HepG2 (cell line): Measurements from ENCODE around the gene IMMT. TPM values are rescaled to one million over a fixed set of nuclear protein-coding genes. Genes with fewer than 3 reads are reported as not detected.

Experiments
- ADNP ChIP-seq: sonication (generic); formaldehyde crosslinking; IDR thresholded peaks from 2 replicates; pipeline ENCODE4 v1.4.0; 2020; ENCODE audit warnings: missing genetic modification reagents
- BHLHE40 ChIP-seq: IDR thresholded peaks from 2 replicates; pipeline ENCODE4 v1.6.1; 2011; ENCODE audit warnings: low read length, improper control_type of control experiment
- FOXA3 ChIP-seq: IDR thresholded peaks from 2 replicates; pipeline ENCODE4 v1.6.1; 2016; ENCODE audit warnings: missing genetic modification reagents, missing compliant biosample characterization
- GABPB1 ChIP-seq: IDR thresholded peaks from 2 replicates; pipeline ENCODE4 v1.6.1; 2016; ENCODE audit warnings: mild to moderate bottlenecking, missing genetic modification reagents, moderate library complexity, missing compliant biosample characterization
- GFI1 ChIP-seq: sonication (generic); formaldehyde crosslinking; IDR thresholded peaks from 2 replicates; pipeline ENCODE4 v1.5.0; 2020; ENCODE audit warnings: missing genetic modification reagents, mild to moderate bottlenecking, borderline replicate concordance
- GLI4 ChIP-seq: sonication (generic); formaldehyde crosslinking; IDR thresholded peaks from 2 replicates; pipeline ENCODE4 v1.5.1; 2020; ENCODE audit warnings: missing genetic modification reagents, mild to moderate bottlenecking, moderate library complexity, borderline replicate concordance
- HNF4A ChIP-seq: sonication (generic); formaldehyde crosslinking; IDR thresholded peaks from 2 replicates; pipeline ENCODE4 v1.4.0; 2020; ENCODE audit warnings: missing genetic modification reagents
- HOXD1 ChIP-seq: sonication (generic); formaldehyde crosslinking; IDR thresholded peaks from 2 replicates; pipeline ENCODE4 v1.5.0; 2020; ENCODE audit warnings: missing genetic modification reagents
- KLF11 ChIP-seq: IDR thresholded peaks from 2 replicates; pipeline ENCODE4 v1.6.1; 2016; ENCODE audit warnings: missing compliant biosample characterization
- NFYB ChIP-seq: sonication (generic); formaldehyde crosslinking; IDR thresholded peaks from 2 replicates; pipeline ENCODE4 v1.4.0; 2020; ENCODE audit warnings: missing genetic modification reagents
- ONECUT2 ChIP-seq: sonication (generic); formaldehyde crosslinking; IDR thresholded peaks from 2 replicates; pipeline ENCODE4 v1.4.0; 2020; ENCODE audit warnings: missing genetic modification reagents
- RBAK ChIP-seq: sonication (generic); formaldehyde crosslinking; IDR thresholded peaks from 2 replicates; pipeline ENCODE4 v1.5.1; 2020; ENCODE audit warnings: mild to moderate bottlenecking, missing genetic modification reagents
- STAT5B ChIP-seq: sonication (generic); formaldehyde crosslinking; IDR thresholded peaks from 2 replicates; pipeline ENCODE4 v1.4.0; 2020; ENCODE audit warnings: missing genetic modification reagents
- TMF1 ChIP-seq: sonication (generic); formaldehyde crosslinking; IDR thresholded peaks from 2 replicates; pipeline ENCODE4 v1.8.1; 2022; ENCODE audit warnings: low read depth, missing genetic modification reagents
- ZFP36 ChIP-seq: fragments of 150-350 bp; IDR thresholded peaks from 2 replicates; pipeline ENCODE4 v1.6.1; 2018; ENCODE audit warnings: borderline replicate concordance, low read length, low read depth; ENCODE audit not compliant: partially characterized antibody
- ZMAT3 ChIP-seq: sonication (generic); formaldehyde crosslinking; conservative IDR thresholded peaks from 2 replicates; pipeline ENCODE4 v1.7.0; 2021; ENCODE audit warnings: missing genetic modification reagents
- ZNF329 ChIP-seq: sonication (generic); formaldehyde crosslinking; IDR thresholded peaks from 2 replicates; pipeline ENCODE4 v1.9.0; 2021; ENCODE audit warnings: low read depth, mild to moderate bottlenecking, missing genetic modification reagents
- ZNF644 ChIP-seq: IDR thresholded peaks from 2 replicates; pipeline ENCODE4 v1.6.1; 2016; ENCODE audit warnings: low read depth
- ZSCAN9 ChIP-seq: IDR thresholded peaks from 2 replicates; pipeline ENCODE4 v1.6.1; 2016; ENCODE audit warnings: borderline replicate concordance
- polyA plus RNA-seq, 8 experiments: library from polyadenylated mRNA; depleted of rRNA in 3 of 8; stranded (reverse) in 7 of 8; unstranded in 1 of 8; fragments of >200 nt; fragmentation: Illumina TruSeq in 4 of 8; extraction: Trizol in 4 of 8; gene quantifications; 2 replicates each; pipeline versions ENCODE4 v1.2.1 to v1.2.3, GENCODE V29; 2011 to 2016; ENCODE audit warnings: low read depth in 4 of 8, missing spikeins in 1 of 8, mixed read lengths in 1 of 8; ENCODE audit not compliant: insufficient read depth in 1 of 8
- total RNA-seq, 5 experiments: library from RNA; depleted of rRNA; stranded (reverse); fragments of >200 nt; fragmentation: Illumina TruSeq; extraction: Trizol; gene quantifications; 2 replicates each; pipeline ENCODE4 v1.2.3, GENCODE V29; 2016; ENCODE audit warnings: low read depth in 1 of 5
- TF ChIP-seq, protein P1 (sequence below): sonication (generic); formaldehyde crosslinking; IDR thresholded peaks from 2 replicates; pipeline ENCODE4 v1.9.0; 2022; ENCODE audit warnings: low read depth, missing genetic modification reagents
- TF ChIP-seq, protein P2 (sequence below): sonication (generic); formaldehyde crosslinking; IDR thresholded peaks from 2 replicates; pipeline ENCODE4 v1.5.1; 2020; ENCODE audit warnings: mild to moderate bottlenecking, missing genetic modification reagents, moderate library complexity
- TF ChIP-seq, protein P3 (sequence below): sonication (generic); formaldehyde crosslinking; IDR thresholded peaks from 2 replicates; pipeline ENCODE4 v1.4.0; 2020; ENCODE audit warnings: missing genetic modification reagents, borderline replicate concordance

IMMT gene
- total and polyA plus RNA-seq, 2 of the 13 experiments (the other 11 are each of a cell fraction or from before 2014, with no cell fraction given): 63.5 to 119 TPM

DNA sequence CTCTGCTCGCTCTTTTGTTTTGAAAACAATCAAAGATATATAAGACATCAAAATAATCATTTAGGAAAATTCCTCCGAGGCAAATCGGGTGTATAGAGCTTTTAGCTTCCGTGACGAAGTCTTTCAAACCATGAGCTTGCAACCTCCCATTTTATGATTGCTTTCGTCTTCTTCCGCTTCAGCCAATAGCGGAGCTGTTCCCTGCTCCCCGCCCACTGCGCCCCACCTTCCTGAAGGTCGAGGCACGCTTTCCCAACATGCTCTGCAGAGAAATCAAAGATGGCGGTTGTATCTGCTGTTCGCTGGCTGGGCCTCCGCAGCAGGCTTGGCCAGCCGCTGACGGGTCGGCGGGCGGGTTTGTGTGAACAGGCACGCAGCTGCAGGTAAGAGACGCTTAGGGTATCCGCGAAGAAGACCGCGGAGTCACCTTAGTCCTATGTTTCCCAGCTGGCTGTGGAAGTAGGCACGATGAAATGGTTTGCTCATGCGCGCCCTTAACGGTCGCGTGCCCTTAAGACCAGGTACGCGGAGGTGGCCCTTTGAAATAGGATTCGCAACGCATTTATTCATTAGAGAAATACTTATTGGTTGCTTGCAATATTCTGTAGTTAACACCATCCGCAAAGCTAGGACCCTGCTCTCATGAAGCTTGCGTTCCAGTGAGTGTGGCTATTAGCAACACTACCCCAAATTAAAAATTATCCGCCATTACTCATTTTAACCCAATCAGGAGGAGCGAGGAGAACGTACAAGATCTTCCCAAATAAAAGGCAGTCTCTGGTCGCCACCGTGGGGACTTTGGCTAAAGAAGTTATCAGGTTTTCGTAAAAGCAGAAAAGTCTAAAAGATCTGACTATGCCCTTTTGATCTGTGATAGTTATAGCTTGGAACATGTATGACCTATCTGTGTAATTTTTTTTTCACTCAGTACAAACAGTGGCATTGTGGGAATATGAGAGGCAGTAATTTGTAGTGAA is 89.0 kb downstream of the IMMT start, which contains the start of gene PTCD3 (continued):
- TF ChIP-seq KLF11 (CRISPR knock-in tag) (no peak), ADNP (CRISPR knock-in tag) (no peak), ZMAT3 (CRISPR knock-in tag) (peak; percentile 72; the same call in 1 of the 2 replicates), STAT5B (CRISPR knock-in tag) (0 out of 2 replicates have a peak, but pooled peaks have one; percentile 16), TMF1 (CRISPR knock-in tag) (peak; percentile 75; the same call in 1 of the 2 replicates), BHLHE40 (peak; percentile 94), NFYB (CRISPR knock-in tag) (peak; percentile 87), HOXD1 (CRISPR knock-in tag) (no peak), GABPB1 (peak; percentile 80), ZFP36 (peak; percentile 26), FOXA3 (peak; percentile 21; the same call in 1 of the 2 replicates), ZNF329 (CRISPR knock-in tag) (peak; percentile 74; the same call in 1 of the 2 replicates), ZNF644 (CRISPR knock-in tag) (no peak), RBAK (CRISPR knock-in tag) (no peak), ONECUT2 (CRISPR knock-in tag) (no peak), GLI4 (CRISPR knock-in tag) (no peak), HNF4A (CRISPR knock-in tag) (peak; percentile 25), GFI1 (CRISPR knock-in tag) (peak; percentile 68; the same call in 1 of the 2 replicates), ZSCAN9 (CRISPR knock-in tag) (peak; percentile 77; the same call in 1 of the 2 replicates)
- TF ChIP-seq, protein P1, sequence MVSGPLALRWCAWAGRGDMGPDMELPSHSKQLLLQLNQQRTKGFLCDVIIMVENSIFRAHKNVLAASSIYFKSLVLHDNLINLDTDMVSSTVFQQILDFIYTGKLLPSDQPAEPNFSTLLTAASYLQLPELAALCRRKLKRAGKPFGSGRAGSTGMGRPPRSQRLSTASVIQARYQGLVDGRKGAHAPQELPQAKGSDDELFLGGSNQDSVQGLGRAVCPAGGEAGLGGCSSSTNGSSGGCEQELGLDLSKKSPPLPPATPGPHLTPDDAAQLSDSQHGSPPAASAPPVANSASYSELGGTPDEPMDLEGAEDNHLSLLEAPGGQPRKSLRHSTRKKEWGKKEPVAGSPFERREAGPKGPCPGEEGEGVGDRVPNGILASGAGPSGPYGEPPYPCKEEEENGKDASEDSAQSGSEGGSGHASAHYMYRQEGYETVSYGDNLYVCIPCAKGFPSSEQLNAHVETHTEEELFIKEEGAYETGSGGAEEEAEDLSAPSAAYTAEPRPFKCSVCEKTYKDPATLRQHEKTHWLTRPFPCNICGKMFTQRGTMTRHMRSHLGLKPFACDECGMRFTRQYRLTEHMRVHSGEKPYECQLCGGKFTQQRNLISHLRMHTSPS (CRISPR knock-in tag): peak; percentile 53; the same call in 1 of the 2 replicates
- TF ChIP-seq, protein P2, sequence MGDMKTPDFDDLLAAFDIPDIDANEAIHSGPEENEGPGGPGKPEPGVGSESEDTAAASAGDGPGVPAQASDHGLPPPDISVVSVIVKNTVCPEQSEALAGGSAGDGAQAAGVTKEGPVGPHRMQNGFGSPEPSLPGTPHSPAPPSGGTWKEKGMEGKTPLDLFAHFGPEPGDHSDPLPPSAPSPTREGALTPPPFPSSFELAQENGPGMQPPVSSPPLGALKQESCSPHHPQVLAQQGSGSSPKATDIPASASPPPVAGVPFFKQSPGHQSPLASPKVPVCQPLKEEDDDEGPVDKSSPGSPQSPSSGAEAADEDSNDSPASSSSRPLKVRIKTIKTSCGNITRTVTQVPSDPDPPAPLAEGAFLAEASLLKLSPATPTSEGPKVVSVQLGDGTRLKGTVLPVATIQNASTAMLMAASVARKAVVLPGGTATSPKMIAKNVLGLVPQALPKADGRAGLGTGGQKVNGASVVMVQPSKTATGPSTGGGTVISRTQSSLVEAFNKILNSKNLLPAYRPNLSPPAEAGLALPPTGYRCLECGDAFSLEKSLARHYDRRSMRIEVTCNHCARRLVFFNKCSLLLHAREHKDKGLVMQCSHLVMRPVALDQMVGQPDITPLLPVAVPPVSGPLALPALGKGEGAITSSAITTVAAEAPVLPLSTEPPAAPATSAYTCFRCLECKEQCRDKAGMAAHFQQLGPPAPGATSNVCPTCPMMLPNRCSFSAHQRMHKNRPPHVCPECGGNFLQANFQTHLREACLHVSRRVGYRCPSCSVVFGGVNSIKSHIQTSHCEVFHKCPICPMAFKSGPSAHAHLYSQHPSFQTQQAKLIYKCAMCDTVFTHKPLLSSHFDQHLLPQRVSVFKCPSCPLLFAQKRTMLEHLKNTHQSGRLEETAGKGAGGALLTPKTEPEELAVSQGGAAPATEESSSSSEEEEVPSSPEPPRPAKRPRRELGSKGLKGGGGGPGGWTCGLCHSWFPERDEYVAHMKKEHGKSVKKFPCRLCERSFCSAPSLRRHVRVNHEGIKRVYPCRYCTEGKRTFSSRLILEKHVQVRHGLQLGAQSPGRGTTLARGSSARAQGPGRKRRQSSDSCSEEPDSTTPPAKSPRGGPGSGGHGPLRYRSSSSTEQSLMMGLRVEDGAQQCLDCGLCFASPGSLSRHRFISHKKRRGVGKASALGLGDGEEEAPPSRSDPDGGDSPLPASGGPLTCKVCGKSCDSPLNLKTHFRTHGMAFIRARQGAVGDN: peak; percentile 89
- TF ChIP-seq, protein P3, sequence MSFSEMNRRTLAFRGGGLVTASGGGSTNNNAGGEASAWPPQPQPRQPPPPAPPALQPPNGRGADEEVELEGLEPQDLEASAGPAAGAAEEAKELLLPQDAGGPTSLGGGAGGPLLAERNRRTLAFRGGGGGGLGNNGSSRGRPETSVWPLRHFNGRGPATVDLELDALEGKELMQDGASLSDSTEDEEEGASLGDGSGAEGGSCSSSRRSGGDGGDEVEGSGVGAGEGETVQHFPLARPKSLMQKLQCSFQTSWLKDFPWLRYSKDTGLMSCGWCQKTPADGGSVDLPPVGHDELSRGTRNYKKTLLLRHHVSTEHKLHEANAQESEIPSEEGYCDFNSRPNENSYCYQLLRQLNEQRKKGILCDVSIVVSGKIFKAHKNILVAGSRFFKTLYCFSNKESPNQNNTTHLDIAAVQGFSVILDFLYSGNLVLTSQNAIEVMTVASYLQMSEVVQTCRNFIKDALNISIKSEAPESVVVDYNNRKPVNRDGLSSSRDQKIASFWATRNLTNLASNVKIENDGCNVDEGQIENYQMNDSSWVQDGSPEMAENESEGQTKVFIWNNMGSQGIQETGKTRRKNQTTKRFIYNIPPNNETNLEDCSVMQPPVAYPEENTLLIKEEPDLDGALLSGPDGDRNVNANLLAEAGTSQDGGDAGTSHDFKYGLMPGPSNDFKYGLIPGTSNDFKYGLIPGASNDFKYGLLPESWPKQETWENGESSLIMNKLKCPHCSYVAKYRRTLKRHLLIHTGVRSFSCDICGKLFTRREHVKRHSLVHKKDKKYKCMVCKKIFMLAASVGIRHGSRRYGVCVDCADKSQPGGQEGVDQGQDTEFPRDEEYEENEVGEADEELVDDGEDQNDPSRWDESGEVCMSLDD (CRISPR knock-in tag): peak; percentile 34; the same call in 1 of the 2 replicates
